C1 segment of cervical spinal cord (tissue), 14 donors: ENCODE data around the gene ABR.
"Not testable (repeated sequence)": the region's sequence is repeated elsewhere in the genome, so short reads cannot be mapped to it uniquely, and the experiment has no call there.

Experiments used
- DNase-seq, 14 donors: peaks; one replicate each; lab custom pipeline; 2025; lab: John Stamatoyannopoulos, UW

Gene ABR

DNA sequence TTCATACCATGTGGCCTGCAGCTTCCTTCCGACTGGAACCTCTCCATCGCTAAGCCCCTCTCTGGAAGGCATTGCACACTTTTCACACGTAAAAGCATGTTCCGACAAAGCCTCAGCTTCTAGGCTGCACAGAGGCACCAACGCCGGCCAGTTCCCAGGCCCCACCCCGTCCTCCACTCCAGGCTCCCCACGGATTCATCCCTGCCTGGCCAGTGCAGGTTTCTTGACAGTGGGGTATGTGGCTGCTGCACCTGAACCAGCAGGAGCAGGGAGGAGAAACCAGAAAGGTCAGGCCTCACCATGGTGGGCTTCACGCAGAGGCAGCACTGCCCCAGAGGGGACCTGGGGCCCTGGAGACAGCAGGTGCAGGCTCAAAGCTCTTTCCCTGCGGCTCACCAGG, 168.6 kb downstream of the ABR start:
- no peak for DNase-seq

DNA sequence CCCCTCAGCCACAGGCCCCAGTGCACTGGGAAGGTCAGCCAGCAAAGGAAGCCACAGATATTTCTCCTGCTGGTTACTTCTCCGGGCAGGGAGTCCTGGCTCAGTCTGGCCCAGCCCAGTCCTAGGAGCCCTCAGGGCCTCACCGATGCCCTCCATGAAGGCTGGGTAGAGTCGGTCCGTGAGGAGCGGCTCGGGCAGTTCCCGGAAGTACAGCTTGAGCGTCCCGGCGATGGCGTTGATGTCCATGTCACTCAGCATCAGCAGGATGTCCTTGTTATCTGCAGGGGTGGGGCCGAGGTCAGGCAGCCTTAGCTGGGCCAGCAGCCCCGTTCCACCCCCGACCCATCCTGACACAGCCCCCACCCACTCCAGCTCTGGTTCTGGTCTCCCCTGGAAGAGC, 169.2 kb downstream of the ABR start:
- DNase-seq: no peak

DNA sequence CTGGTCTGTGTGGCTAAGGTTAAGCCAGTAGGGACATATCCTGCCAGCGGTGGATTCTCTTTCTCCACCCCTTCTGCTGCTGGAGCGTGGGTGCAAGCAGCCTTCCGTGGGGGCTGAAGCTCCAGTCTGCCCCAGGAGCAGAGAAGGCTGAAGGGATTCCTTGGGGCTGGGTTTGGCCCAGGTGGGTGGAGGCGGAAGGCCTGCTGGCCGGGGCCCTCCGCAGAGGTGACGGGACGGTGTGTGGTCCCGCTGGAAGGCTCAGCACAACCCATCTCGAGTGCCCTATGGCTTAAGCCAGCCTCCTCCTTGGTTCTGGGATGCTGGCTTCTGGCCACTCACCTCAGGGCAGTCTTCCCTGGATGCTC, 169.7 kb downstream of the ABR start:
- DNase-seq: no peak

DNA sequence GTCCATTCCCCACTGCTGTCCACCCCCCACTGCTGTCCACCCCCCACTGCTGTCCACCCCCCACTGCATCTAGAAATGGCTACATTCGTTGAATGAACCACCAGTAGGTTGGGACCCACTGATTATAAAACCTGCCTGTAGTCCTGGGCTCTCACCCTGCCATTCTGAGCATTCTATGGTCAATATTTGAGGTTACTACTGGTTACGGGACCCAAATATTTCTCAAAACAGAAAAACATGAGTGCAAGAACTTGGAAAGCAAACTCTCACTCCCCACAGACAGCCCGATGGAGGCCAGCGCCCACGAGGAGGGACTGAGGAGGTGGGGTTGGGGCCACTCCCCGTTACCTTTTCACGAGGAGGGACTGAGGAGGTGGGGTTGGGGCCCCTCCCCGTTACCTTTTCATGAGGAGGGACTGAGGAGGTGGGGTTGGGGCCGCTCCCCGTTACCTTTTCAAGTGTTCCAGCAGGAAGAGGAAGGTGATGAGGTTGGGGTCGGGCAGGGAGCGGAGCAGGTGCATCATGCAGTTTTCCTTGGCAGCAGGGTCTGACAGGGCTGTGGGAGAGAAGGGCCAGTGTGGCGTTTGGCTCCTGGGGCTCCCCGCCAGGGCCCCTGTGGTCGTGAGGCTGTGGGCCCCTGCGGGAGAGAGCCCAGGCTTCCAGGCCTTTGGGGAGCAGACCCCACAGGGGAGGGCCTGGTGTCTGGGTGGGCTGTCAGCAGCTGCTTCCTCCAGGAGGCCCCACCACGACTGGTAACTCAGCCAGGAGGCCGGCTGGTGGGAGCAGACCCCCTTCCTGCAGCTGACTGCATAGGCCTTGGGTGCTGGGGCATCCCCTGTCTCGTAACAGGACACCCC, 170.3 kb downstream of the ABR start:
- no peak for DNase-seq

DNA sequence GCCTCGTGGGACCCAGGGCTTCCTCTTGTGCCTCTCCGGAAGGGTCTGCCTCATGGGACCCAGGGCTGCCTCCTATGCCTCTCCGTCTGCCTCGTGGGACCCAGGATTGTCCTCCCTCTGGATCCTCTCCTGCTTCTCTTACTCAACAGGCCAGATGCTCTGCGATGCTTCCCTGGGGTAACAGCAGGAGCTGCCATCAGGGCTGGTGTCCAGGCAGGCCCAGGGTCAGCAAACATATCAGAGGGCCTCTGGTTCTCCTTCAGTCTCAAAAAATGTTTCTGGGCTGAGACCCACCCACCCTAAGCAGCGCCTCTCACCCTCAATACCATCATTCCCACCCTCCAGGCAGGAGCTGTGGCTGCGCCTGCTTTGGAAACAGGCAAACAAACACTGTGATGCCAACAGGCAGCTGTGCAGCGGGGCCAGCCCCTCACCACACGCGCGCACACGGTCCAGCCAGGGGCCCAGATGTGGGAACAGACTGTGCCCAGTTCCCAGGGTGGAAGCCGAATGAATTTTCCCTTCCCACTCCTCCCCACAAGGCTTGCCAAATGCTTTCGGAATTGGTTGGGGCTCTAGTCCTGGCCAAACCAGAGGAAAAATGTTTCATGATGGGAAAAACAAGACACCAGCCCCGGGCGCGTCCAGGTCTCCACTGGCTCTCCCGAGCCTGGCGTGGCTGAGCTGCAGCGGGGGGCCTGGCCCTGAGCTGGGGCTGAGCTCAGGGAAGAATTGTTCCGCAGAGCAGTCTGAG, 171.6 kb downstream of the ABR start:
- peak in 4 of 14 donors; percentile 24 to 50 (median 46) for DNase-seq

DNA sequence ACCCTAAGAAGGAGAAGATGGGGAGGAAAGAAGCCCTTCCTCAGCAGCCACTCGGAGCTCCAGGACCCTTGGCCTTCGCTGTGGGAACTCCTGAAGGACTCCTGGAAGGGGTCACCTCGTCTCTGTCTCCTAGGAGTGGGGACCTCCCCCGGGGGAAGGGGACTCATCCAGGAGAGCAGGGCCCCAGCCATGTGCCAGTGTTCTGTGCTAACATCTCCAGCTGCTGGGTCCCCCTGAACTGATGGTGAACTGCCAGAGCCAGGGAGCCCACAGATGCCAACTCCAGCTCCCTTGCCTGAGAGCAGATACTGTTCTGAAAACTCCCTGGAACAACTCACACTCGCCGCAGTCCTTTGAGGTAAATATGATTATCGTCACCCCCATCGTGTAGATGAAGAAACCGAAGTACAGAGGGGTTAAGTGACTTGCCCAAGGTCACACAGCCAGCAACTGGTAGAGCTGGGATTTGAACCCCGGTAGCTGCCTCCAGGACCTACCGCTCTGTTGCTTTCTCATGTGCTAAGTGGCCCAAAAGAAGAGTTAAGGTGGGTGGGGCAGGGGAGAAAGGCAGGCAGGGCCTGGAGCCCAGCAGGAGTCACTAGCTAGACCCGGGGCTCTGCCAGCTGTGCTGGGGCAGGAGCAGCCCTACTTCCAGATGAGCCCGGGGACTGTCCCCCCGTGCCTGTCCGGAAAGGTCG, 172.3 kb downstream of the ABR start:
- DNase-seq: no peak

DNA sequence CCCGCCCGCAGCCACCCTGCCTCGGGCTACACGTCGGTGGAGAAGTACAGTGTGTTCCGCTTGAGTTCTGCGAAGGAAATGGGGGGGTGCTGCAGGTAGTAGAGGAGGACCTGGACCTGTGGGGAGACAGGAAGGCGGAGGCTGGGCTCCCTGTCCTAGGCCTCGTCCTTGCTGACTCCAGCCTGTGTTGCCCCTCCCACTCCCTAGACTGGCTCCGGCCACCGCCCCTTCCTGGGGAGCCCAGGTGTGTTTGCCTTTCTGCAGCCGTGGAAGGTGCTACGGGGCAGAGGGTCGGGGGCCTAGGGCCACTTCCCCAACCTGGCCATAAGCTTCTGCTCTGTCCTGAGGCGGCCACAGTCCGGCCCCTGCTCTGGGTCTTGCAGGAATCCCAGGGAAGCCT, 173.7 kb downstream of the ABR start:
- DNase-seq: no peak

DNA sequence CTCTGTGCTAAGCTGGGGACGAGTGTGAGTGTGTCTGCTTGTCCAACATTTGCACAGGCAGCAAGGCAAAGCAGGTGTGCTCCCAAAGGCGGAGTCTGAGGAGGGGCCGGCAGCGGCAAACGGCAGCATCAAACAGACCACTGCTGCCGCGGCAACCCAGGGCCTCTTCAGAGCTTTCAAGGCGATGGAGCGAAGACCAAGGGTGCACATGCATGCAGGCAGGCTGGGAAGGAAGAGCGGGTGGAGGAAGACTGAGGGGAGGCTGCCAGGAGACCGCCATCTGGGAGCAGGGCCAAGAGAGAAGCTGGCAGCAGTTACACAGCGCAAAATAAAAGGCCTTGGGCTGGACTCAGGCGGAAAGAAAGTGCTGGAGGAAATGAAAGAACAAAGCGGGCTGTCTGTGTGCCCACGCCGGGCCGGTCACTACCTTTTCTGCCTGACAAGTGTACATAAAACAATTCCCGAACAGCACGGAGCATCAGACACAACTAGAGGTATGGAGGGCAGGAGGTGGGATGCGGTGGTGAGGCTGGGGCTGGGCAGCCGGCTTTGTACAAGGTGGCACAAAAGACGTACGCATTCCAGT, 174.3 kb downstream of the ABR start:
- peak in 11 of 14 donors; percentile 26 to 86 (median 73) for DNase-seq

DNA sequence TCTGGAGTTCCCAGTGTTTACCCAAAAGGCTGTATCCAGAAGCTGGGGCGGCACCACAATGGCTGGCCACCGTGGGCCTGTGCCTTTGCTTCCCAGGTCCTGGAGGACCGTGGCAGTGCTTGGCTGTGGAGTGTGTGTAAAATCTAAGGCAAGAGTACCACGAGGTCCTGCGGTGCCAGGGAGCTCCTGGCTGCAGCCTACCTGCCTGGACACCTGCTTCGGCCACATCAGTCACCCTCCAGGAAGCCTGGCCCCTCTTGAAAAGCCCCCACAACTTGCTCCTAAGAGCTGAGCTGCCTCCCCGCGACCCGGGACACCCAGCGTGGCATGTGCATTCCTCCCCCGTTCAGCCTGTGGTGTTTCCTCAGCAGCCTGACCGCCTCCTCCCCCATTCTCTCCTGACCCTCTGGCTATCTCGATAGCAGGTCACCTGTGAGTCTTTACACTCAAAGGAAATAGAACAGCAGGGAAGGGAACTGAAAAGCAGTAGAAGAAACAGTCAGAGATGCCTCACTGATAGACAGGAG, 174.9 kb downstream of the ABR start:
- DNase-seq: peak in 1 of 14 donors; percentile 34

DNA sequence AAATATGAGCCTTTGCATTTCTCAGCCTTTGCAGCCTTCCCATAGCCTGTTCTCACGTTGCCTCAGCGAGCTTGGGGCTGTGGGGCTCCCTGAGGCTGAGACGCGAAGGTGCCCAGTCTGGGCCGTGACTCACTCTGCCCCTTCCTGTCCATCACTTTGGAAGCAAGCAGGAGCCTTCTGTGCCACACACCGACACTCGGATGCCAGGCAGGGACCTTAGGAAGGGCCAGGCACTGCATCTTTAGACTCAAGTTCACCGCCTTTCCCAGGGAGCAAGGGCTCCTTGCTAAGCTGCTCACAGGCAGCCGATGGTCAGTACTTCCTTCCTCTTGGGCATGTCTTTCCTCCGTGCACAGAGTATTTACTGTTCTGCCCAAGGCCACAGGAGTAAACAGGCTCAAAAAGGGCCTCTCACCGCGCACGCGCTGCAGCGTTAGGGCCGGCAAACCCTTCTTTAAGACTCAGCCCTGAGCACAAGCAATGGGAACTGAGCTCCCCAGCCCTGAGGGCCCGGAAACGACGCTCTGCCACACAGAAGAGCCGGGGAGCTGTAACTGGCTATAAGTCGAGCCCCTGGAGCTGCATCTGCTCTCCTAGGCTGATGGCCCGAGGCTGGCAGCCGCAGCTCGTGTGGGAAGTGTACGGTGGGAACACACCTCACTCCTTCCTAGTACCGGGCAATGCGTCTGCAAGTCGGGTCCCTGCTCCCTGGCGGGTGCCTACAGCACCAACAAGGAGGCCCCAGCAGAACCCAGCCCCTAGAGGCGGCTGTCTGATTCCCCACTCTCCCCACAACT, 175.6 kb downstream of the ABR start:
- peak in 6 of 14 donors; percentile 9 to 46 (median 26) for DNase-seq

DNA sequence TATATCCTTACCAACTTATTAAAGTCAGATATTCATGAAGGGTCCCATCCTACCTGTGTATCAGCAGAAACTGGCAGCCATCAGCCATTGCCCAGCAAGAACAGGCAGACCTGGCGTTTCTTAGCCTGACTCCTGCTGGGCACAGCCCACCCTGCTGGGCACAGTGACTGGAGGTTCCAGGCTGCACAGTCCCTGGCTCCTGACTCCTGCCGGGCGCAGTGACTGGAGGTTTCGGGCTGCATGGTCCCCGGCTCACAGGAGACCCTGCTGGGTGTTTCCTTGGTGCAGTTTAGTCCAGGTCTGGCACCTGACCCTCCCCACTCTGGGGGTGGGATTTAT, 176.2 kb downstream of the ABR start:
- DNase-seq: no peak

DNA sequence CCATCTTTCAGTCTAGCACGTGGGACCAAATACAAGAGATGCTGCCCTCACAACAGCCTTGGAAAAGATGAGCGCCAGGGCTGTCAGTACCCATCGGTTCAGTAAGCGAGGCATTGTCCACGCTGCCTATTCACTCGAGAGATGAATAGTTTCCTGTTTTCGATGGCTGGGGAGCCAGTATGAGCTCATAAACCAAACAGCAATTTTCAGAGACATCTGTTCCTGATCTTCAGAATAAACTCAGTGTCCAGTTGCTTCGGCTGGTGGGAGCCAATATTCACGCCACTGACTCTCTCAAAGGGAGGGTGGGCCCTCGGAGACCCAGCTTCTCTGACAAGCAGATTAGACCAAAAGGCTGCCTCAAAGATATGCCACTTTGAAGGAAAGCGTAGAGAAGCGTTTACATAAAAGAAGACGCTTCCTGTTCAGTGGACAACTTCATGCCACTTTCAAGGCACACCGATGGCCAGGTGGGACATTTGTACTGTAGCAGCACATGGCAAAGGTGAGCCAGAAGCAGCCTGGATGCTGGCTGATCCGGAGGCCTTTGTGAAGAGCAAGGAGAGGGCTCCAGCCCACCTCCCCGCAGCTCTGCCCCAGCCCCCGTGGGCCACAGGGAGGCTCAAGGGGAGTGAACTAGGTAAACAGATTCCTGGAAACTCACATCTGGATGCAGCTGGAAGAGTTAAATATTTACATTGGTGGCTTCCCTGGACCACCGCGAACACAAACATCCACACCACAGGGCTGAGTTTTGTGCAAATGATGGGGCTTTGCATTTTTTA, 176.8 kb downstream of the ABR start:
- DNase-seq: peak in 10 of 14 donors; percentile 14 to 50 (median 28)

DNA sequence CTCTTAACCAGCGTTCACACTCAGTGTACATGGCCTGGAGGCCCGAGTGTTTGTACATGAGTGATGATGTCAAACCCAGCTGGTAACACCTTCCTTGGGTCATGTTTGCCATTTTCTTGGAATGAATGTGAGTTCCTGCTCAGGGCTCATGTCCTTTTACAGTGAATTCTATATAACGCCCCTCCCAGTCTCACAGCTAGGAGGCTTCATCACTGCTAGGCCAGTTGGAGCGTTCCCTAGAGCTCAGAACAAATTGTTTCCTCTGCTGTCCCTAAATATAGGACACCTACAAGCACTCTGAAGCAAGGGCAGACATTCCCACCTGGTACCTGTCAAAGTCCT, 177.4 kb downstream of the ABR start:
- no peak for DNase-seq

DNA sequence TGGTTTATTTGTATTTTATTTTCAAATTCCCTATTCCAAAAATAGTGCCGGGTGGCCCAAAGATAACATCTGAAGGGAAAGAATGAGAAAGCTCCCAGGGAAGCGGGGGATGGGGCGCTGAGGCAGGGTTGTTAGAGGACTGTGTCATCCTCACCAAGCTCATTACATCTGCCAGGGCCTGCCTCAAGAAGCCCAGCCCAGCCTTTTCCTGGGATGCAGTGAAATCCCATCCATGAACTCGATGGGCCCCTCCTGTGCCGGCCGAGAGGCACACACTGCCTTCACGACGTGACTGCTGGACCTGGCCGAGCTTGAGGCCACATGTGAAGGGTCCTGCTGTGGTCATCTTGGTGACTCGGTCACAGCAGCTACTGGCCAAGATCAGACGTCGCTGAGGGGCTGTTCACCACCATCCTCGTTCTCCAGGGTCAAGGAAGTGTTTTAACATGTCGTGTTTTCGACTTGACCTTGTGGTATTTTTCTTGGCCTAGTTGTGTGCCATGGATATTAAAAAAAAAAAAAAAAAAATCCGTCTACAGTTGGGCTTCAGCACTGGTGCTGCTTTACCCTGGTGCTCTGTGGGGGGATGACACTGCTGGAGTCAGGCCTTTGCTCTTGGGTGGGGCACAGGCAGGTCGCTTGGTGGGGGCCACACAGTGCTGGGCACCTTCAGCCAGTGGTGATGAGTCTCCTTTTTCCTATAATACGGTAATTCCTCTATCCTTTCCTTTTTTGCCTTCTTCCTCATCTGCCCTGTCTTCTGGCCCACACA, 178.0 kb downstream of the ABR start:
- DNase-seq: no peak

DNA sequence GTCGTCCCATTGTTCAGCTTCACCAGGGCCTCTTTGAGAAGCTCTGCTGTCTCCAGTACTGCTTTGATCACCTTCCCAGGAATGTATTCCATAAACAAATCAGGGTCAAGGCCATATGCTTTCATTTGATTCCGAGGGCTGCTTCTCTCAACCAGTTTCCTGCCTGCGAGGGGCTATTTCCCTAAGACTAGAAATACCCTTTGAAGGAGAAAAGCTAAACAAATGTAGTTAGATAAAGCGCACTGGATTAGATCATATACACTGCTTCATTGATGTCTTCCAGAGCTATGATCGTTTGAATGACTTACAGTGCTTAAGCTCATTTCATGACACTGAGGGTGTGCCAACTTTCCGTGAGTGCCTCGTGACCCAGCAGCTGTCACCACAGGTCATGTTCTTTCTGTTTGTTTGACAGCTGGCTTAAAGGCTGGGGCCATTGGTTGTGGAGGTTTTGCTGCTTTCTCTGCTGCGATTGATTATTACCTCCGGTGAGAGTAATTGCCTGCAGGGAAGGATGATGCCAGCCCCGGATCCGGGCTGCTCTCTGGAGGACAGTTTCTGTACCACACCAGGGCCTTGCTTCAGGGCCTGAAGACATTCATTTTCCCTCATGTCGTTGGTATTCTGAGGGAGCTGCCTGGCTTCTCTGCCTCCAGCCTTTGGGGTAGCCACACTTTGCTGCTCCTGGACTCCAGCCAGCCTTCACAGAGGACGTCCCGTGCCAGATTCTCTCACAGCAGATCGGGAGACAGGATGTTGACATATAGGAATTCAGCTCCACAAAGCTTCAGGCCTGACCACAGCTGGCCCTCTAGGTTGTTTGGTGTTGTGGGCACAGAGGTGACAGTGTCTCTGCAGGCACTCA, 179.0 kb downstream of the ABR start:
- no peak for DNase-seq

DNA sequence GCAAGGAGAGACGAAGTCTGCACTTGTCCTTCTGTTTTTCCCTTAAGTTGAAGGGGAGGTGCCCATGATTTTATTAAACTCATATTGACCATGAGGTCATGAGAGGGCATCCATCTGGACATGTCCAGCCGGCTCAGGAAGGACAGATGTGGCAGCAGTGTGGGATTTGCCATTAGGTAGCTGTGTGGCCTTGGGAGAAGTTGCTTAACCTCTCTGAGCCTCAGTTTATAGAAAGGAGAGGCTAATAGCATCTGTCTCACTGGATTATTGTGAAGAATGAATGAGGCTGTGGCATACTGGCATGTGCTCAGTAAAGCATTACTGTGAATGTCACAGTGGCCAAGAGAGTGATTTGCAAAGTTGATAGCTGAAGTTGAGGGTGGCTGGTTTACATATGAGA, 181.7 kb downstream of the ABR start:
- DNase-seq: no peak

DNA sequence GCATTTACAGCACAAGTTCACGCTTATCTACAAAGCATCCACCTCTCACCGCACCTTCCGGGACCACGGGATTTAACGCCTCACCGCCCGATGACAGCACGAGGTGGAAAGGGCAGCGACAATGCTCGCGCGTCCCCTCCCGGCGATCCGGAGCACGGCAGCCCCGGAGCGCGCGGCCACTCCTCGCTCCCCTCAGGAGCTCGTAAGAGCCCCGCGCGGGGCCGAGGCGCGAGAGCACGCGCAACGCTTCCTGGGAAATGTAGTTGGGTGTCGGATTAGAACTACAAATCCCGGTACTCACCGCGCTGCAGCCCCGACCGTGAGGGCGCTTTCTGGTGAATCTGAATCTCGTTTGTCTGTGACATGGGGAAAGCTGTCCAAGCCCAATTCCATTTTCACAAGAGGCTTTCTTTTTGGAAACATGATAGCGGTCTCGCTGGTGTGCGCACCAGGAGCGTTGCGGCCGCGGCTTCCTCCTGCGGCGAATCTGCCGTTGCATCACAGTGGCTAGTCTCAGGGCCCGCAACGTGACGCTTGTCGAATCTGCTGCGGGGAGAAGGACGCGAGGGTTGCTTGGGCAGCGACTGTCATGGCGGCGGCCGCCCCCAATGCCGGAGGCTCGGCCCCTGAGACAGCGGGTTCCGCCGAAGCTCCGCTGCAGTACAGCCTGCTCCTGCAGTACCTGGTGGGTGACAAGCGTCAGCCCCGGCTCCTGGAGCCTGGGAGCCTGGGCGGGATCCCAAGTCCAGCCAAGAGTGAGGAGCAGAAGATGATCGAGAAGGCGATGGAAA, 183.0 kb downstream of the ABR start, which contains the start of gene TIMM22:
TIMM22 (plus strand) TSS at position 576 of the 791 bp plus-strand sequence; CDS start at position 590, 14 bp downstream.
- peak; percentile 79 to 99 (median 94) for DNase-seq

DNA sequence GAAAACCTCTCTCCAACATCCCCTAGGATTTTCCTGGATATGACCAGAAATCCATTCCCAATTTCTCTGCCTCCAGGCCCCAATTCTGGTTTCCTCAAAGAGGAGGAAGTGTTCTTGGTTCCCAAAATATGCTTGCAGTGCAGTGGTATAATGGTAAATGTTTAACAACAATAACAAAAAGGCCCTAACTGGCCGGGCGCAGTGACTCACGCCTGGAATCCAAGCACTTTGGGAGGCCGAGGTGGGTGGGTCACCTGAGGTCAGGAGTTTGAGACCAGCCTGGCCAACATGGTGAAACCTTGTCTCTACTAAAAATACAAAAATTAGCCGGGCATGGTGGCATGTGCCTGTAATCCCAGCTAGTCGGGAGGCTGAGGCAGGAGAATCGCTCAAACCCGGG, 184.5 kb downstream of the ABR start:
- DNase-seq: not testable (repeated sequence)
